NCI-H187 treated with DMSO at 0.1 percent for 48 hours (cell line): ENCODE data around the gene XAGE2.
"Not testable (repeated sequence)": the region's sequence is repeated elsewhere in the genome, so short reads cannot be mapped to it uniquely, and the experiment has no call there.

Experiments
- DNase-seq: peaks from one replicate; lab custom pipeline; 2025; lab: John Stamatoyannopoulos, UW

The XAGE2 gene, protein sequence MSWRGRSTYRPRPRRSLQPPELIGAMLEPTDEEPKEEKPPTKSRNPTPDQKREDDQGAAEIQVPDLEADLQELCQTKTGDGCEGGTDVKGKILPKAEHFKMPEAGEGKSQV

DNA sequence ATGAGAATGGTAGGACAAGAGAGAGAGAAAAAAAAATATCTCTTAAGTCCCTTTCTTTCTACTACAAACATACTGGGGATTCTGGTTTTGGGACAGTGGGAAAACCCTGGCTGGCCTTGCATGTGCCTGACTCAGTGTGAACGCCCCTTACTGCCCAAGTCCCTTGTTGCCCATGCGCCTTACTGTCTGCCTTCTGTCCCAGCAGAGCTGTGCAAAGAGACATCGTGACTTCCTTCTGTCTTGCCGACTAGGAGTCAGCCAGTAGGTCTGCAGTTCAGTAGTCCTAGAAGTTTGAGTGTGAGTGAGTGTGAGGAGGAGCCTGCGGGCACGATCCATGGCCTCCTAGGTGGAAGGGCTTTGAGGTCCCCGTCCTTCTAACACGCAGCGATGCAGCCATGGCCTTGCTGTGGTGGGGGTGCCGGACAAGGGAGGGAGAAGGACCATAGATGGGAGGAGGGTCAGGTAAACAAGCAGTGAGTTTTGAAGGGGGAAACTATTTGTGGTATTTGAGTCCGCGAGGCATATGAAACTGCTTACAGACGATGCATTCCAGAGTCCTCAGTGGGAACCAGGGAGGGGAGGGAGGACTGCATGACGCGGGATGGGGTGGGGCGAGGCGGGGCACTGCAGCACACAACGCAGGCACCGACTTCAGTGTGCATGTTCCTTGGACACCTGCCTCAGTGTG lies at the start of gene XAGE2:
Gene XAGE2 (plus strand): TSS at position 654 of the 688 bp plus-strand sequence. CDS start 994 bp downstream, outside the sequence.
- DNase-seq = no peak

DNA sequence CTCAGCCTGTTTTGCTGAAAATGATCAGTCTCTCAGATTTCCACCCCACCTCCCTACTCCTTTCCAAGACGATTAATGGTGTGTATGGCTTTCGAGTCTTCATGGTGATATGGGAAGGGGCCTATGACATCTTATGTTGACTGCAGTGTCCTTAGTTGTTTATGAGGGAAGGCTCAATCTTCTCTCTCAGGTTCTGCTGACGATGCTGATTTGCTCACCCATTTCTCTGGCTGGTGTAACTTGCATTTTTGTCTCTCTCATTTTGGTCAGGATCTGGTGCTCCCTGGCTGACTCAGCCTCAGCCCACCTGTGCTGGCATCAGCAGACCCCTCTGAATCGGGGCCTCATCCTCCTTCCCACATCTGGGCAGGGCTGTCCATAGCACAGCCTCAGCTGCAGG lies 31.4 kb upstream of the XAGE2 start:
- DNase-seq = no peak

DNA sequence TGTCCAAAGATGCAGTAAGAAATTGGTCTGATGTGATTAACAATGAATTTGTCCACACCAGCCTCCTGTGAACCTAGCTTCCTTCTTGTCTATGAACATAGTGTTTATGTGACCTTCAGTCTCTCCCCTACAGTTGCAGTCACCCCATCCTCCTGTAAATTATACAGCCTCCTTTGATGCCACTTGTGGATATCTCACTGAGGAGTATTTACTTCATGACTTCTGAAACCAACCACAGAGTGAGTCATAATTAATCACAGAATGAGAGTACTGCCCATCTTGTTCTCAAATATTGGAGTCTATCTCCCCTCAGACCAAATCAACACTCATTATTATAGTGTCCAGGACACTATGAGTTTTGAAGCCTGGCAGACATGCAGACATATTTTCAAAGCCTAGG lies 27.3 kb upstream of the XAGE2 start:
- DNase-seq = no peak

DNA sequence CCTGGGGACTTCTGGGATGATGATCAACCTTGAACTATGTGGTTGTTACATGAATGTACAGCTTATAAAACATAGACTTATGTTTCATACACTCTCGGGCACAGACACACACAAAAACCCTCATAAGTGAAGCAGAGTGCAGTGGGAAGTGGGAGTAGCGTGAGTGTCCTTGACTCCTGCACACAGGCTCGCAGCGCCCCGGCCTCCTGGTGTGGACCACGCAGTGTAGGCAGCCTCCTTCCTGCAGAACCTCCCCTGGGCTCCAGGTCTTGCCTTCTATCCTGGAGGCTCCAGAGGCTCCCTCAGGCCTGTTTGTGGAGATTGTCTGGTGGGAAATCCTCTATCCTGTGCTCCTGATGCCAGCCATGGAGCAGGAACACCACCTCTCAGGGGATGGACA lies 25.7 kb upstream of the XAGE2 start:
- DNase-seq = not testable (repeated sequence)

DNA sequence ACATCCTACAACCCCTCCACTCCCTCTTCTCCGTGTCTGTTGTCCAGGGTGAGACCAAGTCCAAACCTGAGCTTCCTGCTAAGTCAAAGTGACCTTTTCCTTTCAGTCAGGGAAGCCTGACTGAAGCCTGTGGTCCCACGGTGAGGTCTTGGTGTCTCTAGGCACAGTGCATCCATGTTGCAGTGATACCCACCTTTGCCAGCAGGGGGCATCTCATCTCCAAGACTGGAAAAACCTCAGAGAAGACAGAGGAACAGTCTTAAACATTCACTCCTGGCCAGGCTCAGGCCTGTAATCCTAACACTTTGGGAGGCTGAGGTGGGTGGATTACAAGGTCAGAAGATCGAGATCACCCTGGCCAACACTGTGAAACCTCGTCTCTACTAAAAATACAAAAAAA lies 23.4 kb upstream of the XAGE2 start:
- DNase-seq = not testable (repeated sequence)

DNA sequence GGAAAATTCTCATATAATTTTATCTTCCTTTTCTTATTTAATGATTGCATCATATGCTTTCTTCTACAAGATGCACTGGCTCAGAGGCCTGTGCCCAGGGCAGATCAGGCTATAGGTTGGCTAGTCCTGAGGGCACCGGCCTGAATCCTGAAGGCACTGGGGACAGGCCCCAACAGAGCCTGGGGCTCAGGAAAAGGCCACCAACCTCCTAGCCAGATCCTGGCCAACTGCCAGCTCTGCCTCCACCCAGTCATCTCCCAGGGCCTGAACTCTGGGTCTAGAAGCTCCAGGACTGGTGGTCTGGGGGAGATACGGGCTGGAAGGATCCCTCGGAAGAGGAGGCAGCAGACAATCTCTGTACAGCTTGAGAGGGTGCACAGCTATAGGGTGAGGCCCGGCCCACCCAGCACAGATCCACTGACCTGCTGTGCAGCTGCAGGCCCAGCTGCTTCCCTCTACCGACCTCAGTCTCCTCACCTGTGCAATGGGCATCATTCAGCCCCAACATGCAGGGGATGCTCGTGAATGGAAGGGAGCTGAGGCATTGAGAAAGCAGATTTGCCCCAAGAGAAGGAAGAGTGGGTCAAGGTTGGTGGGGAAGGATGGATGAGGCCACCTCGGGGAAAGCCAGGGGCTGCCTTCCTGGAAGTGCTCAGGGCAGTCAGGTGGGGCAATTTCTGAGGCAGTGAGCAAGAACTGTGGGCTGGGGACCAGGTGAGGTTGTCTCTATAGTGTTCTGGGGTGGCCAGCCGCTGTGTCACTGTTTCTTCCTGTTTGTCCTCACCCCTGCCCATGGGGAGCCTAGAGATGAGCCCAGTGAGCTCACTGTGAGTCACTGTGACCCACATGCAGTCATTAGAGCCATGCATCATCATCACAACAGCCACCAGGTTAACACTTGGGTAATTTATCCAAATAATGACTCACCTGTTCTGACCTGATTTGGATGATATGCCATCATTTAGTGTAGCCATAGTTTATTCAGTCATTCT lies 22.4 kb upstream of the XAGE2 start:
- no peak for DNase-seq

DNA sequence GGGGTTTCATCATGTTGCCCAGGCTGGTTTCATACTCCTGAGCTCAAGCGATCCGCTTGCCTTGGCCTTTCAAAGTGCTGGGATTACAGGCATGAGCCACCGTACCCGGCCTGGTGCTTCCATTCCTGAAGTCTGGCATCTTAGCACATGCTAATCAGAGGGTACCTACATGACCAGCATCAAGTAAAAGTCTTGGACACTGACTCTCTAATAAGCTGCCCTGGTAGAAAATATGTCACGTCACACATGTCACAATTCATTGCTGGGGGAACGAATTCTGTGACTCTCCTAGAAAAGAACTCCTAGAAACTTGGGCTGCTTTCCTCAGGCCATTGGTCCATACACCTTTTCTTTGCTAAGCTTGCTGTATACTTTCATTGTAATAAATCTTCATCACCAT lies 19.1 kb upstream of the XAGE2 start:
- DNase-seq = no peak

DNA sequence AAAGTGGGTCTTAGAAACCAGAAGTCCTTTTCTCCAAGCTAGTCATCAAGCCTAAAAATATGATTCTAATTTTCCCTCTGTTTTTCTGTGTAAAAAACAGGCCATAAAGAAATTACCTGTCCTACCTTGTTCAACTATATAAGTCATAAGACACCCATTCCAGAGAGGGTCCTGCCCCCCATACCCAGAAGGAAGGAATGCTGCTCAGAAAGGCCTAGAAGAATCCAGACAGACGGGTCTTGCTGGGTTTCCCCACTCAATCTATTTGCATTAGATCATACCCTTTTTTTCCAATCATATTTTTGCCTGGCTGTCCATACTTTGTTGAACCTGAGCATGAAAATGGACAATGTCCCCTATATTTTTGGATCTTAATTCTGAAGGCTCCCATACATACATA lies 16.3 kb upstream of the XAGE2 start:
- no peak for DNase-seq

DNA sequence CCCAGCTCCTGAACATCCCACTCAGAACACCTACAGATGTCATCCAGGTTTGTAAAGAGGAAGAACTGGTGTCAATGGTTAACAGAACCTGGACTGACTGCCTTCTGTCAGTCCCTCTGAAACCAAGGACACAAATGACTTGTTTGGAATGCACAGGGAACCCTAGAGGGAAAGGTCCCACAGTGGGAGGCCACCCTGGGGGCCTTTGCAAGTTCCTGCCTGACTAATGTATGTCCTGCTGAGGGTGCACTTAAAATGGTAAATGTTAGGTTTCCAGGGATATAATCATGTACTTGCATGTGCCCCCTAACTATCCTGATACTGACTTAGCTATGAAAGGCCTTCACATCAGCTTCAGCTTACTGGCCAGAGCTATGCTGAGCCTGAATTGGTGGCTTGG lies 15.0 kb upstream of the XAGE2 start:
- no peak for DNase-seq

DNA sequence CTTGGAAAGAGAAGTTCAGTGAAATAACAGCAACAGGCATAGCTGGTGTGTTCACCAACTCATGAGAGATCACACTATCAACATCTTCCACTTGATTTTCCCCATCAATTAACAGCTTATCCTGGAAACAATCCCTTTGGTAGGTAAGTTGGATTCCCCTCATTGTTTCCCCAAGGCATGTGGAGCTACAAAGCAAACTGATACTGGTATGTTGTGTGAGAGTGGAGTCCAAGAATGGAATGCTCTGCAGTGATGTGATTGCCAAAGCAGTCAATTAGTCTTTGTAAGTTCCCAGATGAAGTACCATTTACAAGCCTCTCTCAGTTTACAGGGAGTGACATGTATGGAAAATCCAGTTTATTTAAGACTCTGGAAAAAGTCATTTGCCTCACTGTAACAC lies 13.7 kb upstream of the XAGE2 start:
- no peak for DNase-seq

DNA sequence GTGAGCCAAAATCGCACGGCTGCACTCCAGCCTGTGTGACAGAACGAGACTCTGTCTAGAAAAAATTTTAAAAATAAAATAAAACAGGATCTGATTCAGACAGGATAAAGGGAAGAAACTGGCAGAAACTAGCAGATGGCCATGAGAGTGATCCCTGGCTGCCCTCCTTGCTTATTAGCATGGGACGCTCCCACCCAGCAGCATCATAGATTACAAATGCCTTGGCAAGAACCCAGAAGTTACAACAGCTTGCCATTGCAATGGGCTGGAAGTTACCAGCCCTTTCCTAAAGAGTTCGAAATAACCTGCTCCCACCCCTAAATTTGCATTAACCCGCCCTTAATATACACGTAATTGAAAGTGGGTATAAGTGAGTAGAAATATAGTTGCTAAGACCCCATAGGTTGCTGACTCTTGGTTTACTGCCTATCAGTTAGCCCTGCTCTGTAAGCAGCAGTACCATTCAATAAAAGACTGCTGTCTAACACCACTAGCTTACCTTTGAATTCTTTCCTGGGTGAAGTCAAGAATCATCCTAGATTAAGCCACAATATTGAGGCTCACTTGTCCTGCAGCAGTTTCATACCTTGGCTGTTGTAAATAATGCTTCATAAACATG lies 9.1 kb upstream of the XAGE2 start:
- DNase-seq = no peak

DNA sequence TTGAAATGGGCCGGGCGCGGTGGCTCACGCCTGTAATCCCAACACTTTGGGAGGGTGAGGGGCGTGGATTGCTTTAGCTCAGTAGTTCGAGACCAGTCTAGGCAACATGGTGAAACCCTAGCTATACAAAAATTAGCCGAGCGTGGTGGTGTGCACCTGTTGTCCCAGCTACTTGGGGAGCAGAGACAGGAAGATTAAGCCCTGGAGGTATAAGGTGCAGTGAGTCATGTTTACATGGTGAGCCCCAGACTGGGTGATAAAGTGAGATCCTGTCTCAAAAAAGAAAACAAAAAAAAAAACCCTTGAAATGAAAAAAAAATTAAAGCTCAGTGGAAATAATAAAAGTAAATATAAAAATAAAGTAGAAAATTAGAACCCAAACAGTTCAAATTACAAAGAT lies 6.9 kb upstream of the XAGE2 start:
- DNase-seq = no peak

DNA sequence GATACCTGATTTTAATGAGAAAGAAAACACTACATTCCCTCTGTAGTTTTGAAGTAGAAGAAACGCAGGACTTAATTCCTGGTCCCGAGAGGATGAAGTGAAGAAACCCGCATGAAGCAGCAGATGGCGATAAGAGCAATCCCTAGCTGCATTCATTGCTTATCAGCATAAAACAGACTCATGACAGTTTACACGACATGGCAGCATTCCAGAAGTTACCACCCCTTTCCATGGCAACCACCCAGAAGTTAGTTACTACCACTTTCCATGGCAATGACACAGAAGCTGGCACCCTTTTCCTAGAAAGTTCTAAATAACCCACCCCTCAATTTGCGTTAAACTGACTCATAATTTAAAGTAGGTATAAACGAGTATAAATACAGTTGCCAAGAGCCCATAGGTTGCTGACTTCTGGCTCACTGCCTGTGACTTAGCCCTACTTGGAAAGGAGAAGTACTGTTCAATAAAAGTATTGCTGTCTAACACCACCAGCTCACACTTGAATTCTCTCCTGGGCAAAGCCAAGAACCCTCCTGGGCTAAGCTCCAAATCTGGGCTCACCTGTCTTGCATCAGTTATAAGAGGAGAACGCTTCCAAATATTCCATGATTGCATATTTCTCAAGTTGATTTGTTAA lies 5.5 kb upstream of the XAGE2 start:
- no peak for DNase-seq

DNA sequence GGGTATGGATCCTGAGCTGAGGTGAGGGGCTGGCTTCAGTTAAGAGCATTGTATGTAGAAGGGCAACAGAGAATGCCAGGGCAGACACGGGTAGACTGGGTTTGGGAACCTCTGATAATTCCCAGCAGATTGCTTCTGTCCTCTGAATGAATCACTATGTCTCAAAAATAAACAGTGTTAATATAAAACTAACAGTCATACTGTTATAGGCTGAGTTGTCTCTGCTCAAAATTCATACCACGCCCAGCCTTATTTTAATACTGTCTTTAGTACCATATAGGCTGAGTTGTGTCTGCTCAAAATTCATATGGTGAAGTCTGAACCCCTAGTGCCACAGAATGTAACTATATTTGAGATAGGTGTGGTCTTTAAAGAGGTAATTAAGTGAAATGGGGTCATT lies 10.0 kb downstream of the XAGE2 start:
- DNase-seq = no peak

DNA sequence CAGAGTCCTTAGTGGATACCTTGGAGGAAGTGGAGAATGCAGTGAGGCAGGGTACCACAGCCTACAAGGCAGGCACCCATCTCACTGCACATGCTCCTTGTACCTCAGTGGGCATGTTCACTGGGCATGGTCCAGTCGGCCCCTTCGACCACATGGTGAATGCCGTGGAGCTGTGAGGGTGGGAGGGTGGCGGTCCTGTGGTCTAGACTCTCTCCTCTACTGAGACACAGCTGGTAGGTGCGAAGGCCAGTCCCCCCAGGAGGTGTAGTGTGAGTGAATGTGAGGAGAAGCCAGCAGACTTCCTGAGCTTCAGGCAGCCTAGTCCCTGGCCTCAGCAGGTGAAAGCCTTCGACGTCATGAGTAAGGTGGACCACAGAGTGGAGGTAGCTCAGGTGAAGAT lies 12.2 kb downstream of the XAGE2 start:
- no peak for DNase-seq

DNA sequence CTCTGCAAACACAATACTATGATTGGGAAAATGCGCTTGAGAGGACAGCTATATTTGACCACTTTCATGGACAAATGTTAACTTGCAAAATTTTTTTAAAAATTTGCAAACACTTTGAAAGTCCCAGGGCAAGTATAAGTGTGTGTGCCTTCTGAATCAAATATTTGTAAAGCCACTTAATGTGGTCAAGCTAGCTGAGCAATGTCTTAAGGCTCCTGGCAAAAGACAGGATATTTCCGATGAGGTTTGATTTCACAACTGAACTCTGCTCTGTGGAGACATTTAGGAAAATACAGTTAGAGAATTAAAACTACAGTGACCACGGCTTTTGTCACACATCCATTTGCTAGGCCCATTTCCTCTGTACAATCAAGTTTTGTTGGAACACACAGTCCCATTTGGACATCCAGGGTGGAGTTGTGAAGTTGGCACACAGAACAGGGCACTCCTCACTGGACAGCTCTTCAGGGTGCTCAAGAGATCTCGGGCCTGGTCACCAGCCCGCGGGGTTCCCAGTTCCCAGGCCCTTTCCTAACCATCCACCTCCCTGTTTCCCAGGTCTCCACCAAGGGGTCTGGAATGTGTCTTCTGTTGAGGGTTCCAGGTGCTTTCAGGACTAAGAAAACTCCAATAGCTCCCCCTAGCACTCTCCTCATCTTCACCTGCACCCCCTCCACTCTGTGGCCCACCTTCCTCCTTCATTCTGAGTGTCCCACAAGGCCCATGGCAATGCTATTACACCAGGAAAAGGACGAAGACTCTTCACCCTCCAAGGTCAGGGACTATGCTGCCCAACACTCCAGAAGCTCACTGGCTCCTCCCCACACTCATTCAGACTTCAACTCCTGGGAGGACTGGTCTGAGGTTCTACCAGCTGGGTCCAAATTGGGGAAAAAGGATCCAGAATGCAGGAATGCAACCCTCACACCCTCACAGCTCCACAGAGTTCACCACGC lies 41.9 kb downstream of the XAGE2 start:
- DNase-seq = no peak

DNA sequence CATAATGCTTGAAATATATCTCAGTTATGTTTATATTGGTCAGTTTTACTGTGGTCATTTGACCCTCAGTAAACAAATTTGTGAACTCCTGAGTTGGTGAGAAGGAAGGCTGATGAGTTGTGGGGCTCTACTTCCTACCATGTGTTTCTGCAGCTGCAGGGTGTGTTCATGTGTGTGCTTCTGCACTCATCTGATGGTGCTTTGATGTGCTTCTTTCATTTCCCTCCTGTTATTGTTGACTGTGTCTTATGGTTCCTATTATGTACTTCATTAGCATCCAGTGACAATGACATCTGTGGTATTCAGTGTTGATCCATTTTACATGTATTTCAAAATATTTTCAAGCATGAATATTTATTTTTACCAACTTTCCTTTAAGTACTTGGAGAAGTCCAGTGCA lies 46.5 kb downstream of the XAGE2 start:
- no peak for DNase-seq

DNA sequence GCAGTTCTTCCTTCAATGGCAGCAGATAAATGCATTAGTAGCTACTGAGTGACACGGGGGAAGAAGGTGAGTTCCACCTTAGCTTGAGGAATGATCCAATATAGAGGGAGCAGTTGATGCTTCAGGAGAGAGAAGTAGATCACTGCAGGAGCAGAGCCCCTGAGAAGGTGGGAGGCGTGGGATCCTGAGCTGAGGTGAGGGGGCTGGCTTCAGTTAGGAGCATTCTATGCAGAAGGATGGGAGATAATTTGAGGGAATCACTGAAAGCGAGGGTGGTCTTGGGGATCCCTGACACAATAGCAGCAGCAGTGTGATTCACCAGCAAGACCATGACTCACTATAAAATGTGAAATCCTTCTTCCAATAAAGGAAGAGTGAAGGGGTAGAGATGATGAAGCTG lies 48.0 kb downstream of the XAGE2 start:
- DNase-seq = no peak

DNA sequence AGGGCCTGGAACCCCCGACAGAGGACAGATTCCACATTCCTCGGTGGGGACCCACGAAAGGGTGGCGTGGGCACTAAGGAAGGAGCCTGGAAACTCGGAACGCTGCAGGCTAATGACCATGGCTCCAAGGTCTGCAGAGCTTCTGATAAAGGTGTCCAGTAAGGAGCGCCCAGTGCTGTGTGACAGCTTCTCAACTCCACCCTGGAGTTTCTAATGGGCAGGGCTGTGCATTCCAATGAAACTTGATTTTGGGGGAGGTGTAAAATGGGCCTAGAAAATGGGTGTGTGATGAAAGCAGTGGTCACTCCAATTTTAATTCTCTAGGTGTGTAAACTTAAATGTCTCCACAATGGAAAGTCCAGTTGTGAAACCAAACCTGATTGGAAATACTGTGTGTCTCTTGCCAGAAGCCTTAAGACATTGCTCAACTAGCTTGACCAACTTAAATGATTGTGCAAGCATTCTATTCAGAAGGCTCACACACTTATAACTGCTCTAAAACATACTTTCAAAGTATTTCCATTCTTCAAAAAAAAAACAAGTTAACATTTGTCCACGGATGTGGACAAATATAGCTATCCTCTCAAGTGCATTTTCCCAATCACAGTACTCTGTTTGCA lies 52.1 kb downstream of the XAGE2 start:
- DNase-seq = no peak

DNA sequence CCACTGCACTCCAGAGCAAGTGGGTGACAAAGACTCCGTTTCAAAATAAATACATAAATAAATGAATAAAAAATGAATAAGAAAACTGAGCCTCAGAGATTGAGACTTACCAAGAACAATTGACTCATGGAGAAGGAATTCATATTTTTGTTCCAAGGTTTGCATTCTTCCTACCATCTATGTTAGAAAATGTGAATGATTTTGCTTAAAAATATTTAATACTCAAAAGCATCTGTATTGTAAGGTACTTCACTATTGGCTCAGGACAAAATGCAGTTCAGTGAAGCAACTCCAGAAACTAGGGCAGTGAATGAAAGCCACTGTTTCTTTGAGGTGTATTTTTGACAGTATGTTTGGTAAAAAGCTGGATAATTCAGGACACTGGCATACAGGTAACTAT lies 54.1 kb downstream of the XAGE2 start:
- no peak for DNase-seq

DNA sequence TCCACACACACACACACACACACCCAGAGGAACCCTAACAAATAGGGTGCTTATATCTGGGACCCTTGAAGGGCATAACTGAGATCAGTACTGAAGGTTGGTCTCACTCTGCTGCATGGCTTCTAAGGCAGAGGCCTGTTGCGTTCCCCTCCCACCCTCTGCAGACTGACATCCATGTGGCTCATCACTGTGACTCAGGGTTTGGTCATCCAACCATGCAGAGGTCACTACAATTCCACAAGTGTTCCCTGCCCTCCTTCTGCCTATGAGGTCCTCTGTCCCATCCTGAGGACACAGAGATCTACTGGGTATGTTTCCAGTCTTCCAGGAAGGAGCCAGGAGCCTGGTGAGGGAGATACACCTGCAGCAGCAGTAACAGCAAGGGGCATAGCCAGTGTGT lies 55.8 kb downstream of the XAGE2 start:
- DNase-seq = no peak
